Epithelial cell of prostate (primary cell): ENCODE results near the gene CCDC110.
"Not testable (repeated sequence)": the region's sequence is repeated elsewhere in the genome, so short reads cannot be mapped to it uniquely, and the experiment has no call there.

Experiments used
- DNase-seq: peaks from one replicate; pipeline ENCODE4 v3.0.0-alpha.2; 2011; ENCODE audit warnings: low read depth, low spot score
- H3K27ac ChIP-seq: fragments of 450-650 bp; 2 replicates; pipeline ENCODE4 v1.5.1; 2017; ENCODE audit warnings: mild to moderate bottlenecking

The CCDC110 gene

DNA sequence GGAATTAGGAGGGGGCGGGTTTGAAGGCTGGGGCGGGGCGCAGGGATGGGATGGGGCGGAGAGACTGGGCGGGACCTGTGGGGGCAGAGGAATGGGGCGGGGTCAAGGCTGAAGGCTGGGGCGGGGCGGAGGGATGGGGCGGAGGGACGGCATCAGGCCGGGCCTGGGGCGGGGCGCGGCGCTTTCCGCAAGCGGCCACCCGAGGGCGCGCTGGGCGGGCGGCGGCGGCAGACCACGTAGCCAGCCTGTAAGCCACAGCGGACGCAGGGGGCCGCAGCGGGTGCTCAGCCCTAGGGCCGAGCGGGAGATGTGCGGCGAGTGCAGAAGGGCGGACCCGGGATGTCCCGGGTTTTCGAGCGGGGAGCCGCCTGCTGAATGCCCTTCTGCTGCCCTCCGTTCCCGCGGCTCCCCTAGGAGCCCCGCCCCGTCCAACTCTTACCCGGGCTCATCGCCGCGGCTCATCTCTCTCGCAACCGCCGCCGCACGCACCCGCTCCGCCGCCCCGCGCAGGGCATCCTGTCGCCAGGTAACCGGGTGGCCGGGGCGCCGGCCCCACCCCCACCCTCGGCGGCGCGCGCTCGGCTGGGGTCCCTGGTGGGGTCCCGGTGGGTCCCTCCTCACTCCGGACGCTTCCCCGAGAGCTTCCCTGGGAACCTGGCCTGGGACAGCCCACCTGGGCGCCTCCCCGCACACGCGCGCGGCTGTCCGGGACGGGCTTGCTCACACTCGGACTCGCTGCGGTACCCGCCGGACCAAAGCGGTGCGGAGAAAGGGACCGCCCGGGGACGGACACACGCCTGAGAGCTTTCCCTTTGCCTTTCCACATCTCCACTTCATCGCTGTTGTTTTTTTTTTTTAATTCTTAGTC lies at the start of gene CCDC110:
Gene CCDC110 (minus strand): TSS at position 499 of the 868 bp plus-strand sequence. CDS start 50 bp downstream, at position 449.
- peak; percentile 75 for DNase-seq
- no peak within 1 kb of the TSS for H3K27ac ChIP-seq

GRCh38 chr4:185520119-185520518 lies 48.6 kb upstream of the CCDC110 start:
- no peak for DNase-seq
- H3K27ac ChIP-seq = no peak overlapping the region

- no peak for DNase-seq
- H3K27ac ChIP-seq = no peak overlapping the region
These were observed 47.0 kb upstream of the CCDC110 start for GRCh38 chr4:185518494-185518893.

DNA sequence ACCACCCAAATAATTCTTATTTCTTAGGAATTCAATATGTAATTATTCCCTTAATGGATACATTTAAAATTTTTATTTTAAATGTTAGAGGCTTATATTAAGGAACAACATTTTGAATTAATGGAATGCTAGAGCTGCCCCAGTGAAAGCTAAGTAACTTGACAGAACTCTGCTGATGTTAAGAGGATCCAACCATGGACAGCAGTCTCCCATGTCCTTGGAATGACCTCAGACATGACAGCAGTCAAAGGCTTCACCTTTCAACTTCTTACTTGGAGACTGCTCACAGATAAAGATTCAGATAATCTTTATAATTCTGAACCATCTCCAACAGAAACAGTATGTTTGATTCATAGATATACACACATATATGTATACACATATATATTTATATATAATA lies 46.5 kb upstream of the CCDC110 start:
- DNase-seq = no peak
- H3K27ac ChIP-seq = no peak overlapping the region

DNA sequence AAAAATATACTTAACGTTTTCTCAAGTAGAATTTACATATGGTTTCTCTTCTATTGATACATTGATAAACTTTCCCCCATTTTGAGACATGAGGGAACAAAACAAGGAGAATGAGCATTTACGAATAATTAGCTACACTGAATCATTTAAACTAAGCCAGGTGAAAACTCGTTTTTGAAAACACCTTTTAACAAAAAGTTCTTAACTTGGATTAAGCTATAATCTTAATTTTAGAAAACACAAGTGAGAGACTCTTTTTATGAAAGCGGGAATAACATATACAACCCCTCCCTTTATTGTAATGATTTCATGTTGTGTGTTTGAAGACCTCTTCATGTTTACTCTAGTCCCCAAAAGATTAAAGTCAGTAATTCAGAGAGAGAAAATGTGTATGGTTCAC lies 43.7 kb upstream of the CCDC110 start:
- no peak overlapping the region for H3K27ac ChIP-seq
- DNase-seq = no peak

- no peak overlapping the region for H3K27ac ChIP-seq
- no peak for DNase-seq
These were observed 42.7 kb upstream of the CCDC110 start for GRCh38 chr4:185514182-185514697.

GRCh38 chr4:185513489-185514181 lies 42.1 kb upstream of the CCDC110 start:
- DNase-seq = no peak
- H3K27ac ChIP-seq = no peak overlapping the region

DNA sequence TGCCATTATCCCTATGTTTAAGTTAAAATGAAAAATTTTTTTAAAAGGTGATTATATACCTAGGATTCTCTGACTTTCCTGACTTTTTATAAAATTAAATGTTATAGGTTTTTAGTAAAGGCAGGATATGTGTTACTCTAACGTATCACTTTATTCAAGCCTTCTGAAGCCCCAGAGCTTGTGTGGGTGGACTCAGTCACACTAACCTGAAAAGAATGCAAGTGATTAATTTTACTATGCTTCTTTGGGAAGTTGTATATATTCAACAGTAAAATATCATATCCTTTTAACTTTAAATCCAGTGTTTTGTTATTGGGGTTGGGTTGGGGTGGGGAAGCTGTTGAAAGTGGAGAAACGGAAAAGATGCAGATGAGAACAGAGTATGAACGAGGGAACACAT lies 41.0 kb upstream of the CCDC110 start:
- DNase-seq = no peak
- H3K27ac ChIP-seq = no peak overlapping the region

DNA sequence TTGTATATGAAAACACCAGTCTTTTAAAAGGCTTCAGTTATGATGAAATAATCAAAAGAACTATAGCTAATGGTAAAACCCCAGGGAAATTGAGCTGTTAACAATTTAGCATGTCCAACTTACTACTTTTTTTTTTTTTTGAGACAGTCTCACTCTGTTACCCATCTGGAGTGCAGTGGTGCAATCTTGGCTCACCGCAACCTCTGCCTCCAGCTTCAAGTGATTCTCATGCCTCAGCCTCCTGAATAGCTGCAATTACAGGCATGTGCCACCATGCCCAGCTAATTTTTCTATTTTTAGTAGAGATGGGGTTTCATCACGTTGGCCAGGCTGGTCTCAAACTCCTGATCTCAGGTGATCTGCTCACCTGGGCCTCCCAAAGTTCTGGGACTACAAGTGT lies 39.7 kb upstream of the CCDC110 start:
- not testable (repeated sequence) for DNase-seq, H3K27ac ChIP-seq

GRCh38 chr4:185510806-185511205 lies 39.3 kb upstream of the CCDC110 start:
- no peak for DNase-seq
- no peak overlapping the region for H3K27ac ChIP-seq

DNA sequence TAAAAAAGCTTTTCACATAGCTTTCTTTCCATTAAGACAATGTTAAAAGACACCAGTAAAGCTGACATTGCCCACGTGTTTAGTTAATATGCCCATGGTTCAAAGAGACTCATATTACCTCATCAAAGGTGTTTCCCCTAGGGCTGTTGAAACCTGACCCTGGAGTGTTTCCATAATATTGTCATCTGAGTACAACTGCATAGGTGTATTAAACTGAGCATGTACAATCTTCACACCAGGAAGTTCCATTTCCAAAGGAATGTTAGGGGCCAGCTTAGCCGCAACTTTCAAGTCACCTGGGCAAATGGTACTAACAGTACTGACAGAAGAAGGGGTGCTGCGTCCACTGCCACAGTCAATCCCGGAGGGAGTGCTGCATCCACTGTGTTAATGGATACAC lies 36.6 kb upstream of the CCDC110 start:
- no peak overlapping the region for H3K27ac ChIP-seq
- peak; percentile 44 for DNase-seq

DNA sequence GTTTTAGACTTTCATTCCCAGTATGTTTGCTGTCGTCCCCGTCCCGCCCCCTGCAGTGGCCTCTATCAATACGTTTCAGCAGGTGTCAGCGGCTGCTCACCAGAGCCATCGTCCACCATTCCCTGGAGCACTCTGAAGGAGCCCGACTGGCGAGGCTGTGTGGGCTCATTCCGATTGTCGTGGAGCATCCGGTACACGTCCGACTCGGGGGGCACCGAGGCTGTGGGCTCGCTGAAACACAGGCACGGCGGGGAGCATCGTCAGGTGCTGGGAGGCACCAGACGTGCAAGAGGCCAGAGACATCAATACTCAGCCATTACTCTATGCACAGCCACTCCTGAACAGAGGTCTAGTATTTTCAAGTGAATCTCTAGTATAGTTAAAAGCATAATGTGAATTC lies 34.9 kb upstream of the CCDC110 start:
- H3K27ac ChIP-seq = no peak overlapping the region
- DNase-seq = no peak

GRCh38 chr4:185504098-185505047 lies 32.8 kb upstream of the CCDC110 start:
- no peak overlapping the region for H3K27ac ChIP-seq
- no peak for DNase-seq

- no peak overlapping the region for H3K27ac ChIP-seq
- DNase-seq = no peak
These were observed 30.9 kb upstream of the CCDC110 start for GRCh38 chr4:185502386-185502785.

GRCh38 chr4:185500576-185500975 lies 29.0 kb upstream of the CCDC110 start:
- no peak for DNase-seq
- no peak overlapping the region for H3K27ac ChIP-seq

DNA sequence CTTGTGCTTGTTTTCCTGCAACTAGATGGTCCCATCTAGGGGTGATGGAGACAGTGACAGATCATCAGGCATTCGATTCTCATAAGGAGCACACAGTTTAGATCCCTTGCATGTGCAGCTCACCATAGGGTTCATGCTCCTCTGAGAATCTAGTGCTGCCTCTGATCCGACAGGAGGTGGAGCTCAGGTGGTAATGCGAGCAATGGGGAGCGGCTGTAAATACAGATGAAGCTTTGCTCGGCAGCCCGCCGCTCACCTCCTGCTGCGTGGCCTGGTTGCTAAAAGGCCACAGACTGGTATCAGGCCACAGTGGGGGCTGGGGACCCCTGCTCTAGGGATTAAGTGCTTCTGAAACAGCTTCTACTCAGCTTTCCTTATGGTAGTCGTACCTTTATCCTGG lies 28.5 kb upstream of the CCDC110 start:
- H3K27ac ChIP-seq = no peak overlapping the region

DNA sequence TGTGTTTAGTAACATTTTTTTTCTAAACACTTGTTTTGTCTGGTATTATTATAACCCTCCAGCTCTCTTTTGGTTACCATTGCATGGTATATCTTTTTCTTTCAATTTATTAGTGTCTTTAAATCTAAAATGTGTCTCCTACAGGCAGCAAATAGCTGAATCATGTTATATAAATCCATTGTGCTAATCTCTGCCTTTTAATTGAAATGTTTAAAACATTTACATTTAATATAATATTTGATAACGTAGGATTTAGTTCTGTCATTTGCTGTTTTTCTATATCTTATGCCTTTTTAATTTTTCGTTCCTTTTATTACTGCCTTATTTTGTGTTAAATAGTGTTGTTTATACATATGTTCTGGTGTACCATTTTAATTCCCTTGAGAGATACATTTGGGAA lies 17.1 kb upstream of the CCDC110 start:
- DNase-seq = no peak
- H3K27ac ChIP-seq = no peak overlapping the region

More for the DNA sequence above, 28.5 kb upstream of the CCDC110 start:
- no peak for DNase-seq

DNA sequence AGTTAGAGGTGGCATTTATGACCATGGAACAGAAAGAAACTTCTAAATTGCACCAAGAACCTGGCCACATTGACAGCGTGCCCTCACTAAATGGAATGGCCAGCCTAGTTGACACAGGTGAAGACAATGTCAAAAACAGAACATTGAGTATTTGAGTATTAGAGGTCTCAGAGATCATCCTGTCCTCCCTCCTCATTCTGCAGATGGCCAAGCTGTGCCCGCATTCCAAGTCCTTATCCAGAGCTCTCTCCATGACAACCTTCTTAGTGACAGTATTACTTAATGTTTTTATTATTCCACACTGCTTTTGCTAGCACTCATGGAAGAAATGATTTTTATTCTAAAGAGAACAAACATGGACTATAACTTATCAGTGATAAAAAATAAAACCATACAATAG lies 9.9 kb upstream of the CCDC110 start:
- DNase-seq = no peak
- no peak overlapping the region for H3K27ac ChIP-seq

DNA sequence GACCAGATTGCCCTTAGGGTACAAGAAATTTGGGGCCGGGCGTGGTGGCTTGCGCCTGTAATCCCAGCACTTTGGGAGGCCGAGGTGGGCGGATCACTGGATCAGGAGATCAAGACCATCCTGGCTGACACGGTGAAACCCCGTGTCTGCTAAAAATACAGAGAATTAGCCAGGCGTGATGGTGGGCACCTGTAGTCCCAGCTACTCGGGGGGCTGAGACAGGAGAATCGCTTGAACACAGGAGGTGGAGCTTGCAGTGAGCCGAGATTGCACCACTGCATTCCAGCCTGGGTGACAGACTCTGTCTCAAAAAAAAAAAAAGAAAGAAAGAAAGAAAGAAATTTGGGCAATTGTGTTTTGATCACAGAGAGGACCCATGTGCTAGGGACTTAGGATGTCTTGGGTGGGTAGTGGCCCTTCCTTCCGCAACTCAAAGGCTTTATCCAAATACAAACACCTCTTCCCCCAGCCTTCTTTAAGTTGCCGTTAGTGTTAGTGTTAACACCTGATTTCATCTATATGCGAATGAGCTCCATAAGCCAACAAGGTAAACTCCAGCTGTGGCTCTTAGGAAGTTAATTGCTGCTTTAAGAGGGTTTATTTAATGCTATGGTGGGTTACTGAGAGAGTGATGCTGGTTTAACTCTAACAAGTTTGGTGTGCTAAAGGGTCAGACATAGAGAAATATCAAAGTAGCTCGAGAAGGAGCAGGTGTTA lies 8.6 kb upstream of the CCDC110 start:
- no peak overlapping the region for H3K27ac ChIP-seq
- DNase-seq = no peak
